DOHH2 (cell line): ENCODE measurements around the gene PRKAR2A.

ENCODE experiments used
- CTCF ChIP-seq: fragments of 200-600 bp; sonication (generic); IDR thresholded peaks from one replicate; pipeline ENCODE4 v1.5.1; 2014; ENCODE audit warnings: antibody characterized with exemption, mild to moderate bottlenecking, low read depth, low read length; ENCODE audit not compliant: poor library complexity, severe bottlenecking
- EZH2phosphoT487 ChIP-seq: fragments of 200-600 bp; sonication (generic); IDR thresholded peaks from 2 replicates; pipeline ENCODE4 v1.6.1; 2017; ENCODE audit warnings: borderline replicate concordance, mild to moderate bottlenecking, antibody characterized with exemption, low read length, moderate library complexity, mixed read lengths

GRCh38 chr3:48750856-48751255, 96.8 kb downstream of the PRKAR2A start:
- TF ChIP-seq CTCF (no peak), EZH2phosphoT487 (no peak)
